B cell (primary cell): ENCODE measurements around the gene CFAP53. TPM values are rescaled to one million over a fixed set of nuclear protein-coding genes. Genes with fewer than 3 reads are reported as not detected.

Experiments
- ATAC-seq: fragments of 200-7000 bp; cut with Tn5 transposase; one replicate; pipeline ENCODE4 v1.10.0; 2021; ENCODE audit warnings: low read depth, mild to moderate bottlenecking, moderate number of reproducible peaks, moderate library complexity
- CTCF ChIA-PET: fragments of 350-600 bp; sonication (Branson Sonifier 250); formaldehyde crosslinking; loops from one replicate; lab custom pipeline; 2021; ENCODE audit warnings: antibody characterized with exemption, inconsistent platforms; lab: Charles Lee
- POLR2A ChIA-PET: fragments of 350-600 bp; sonication (Branson Sonifier 250); formaldehyde crosslinking; loops from one replicate; lab custom pipeline; 2021; ENCODE audit warnings: antibody characterized with exemption; lab: Charles Lee
- DNase-seq: peaks from one replicate; pipeline ENCODE4 v3.0.0; 2013
- H2AFZ ChIP-seq: 2 replicates; pipeline ENCODE4 v1.6.1; 2012; ENCODE audit warnings: mild to moderate bottlenecking, low read depth, low read length; ENCODE audit not compliant: insufficient read depth, poor library complexity, severe bottlenecking
- H3K27ac ChIP-seq, 2 donors: 1 replicate in 1 of 2; 2 replicates in 1 of 2; pipeline ENCODE4 v1.5.1; 2012 to 2013; ENCODE audit warnings: low read length in 2 of 2, mild to moderate bottlenecking in 2 of 2, moderate library complexity in 1 of 2
- H3K27me3 ChIP-seq, 4 experiments: fragments of 200-600 bp in 1 of 4; sonication (generic) in 1 of 4; replicated peaks in 1 of 4; 1 replicate in 2 of 4; 2 replicates in 2 of 4; pipeline versions ENCODE4 v1.6.1 to v1.7.0; 2013 to 2016; ENCODE audit warnings: low read length in 3 of 4, mild to moderate bottlenecking in 2 of 4, mixed read lengths in 1 of 4, moderate library complexity in 1 of 4; ENCODE audit not compliant: insufficient read depth in 4 of 4, control insufficient read depth in 3 of 4; ENCODE audit errors: control extremely low read depth in 1 of 4
- H3K36me3 ChIP-seq, 2 experiments: replicated peaks in 1 of 2; 1 replicate in 1 of 2; 2 replicates in 1 of 2; pipeline versions ENCODE4 v1.6.1 to v1.7.1; 2013; ENCODE audit warnings: low read length in 1 of 2; ENCODE audit not compliant: insufficient read depth in 2 of 2, control insufficient read depth in 1 of 2; ENCODE audit errors: control extremely low read depth in 1 of 2, extremely low read depth in 1 of 2
- H3K4me1 ChIP-seq, 2 donors: fragments of 200-600 bp in 1 of 2; sonication (generic) in 1 of 2; 1 replicate in 1 of 2; 2 replicates in 1 of 2; pipeline versions ENCODE4 v1.5.1 to v1.6.1; 2013 to 2017; ENCODE audit warnings: low read length in 2 of 2; ENCODE audit not compliant: control insufficient read depth in 2 of 2, insufficient read depth in 2 of 2
- H3K4me2 ChIP-seq: replicated peaks from 2 replicates; pipeline ENCODE3; 2012; ENCODE audit warnings: mild to moderate bottlenecking, low read depth, low read length; ENCODE audit not compliant: poor library complexity, severe bottlenecking
- H3K4me3 ChIP-seq, 5 experiments: fragments of 200-600 bp in 1 of 5; sonication (generic) in 1 of 5; 1 replicate in 3 of 5; 2 replicates in 2 of 5; pipeline versions ENCODE4 v1.5.1 to v1.7.0; 2011 to 2016; ENCODE audit warnings: low read length in 4 of 5, mild to moderate bottlenecking in 4 of 5, low read depth in 2 of 5, control low read depth in 1 of 5, moderate library complexity in 1 of 5; ENCODE audit not compliant: insufficient read depth in 1 of 5; ENCODE audit errors: control extremely low read depth in 1 of 5, extremely low read depth in 1 of 5
- H3K79me2 ChIP-seq: fragments of 200-600 bp; sonication (generic); one replicate; pipeline ENCODE4 v1.6.0; 2016; ENCODE audit warnings: low read length; ENCODE audit not compliant: control insufficient read depth, insufficient read depth
- H3K9ac ChIP-seq: fragments of 200-600 bp; sonication (generic); 2 replicates; pipeline ENCODE4 v1.6.1; 2017; ENCODE audit warnings: mild to moderate bottlenecking, low read length, moderate library complexity
- H3K9me3 ChIP-seq, 3 donors: one replicate each; pipeline versions ENCODE4 v1.6.1 to v1.7.1; 2013; ENCODE audit warnings: low read length in 2 of 3; ENCODE audit not compliant: control insufficient read depth in 2 of 3, insufficient read depth in 1 of 3; ENCODE audit errors: control extremely low read depth in 1 of 3
- H4K20me1 ChIP-seq: 2 replicates; pipeline ENCODE4 v1.6.0; 2012; ENCODE audit warnings: mild to moderate bottlenecking, low read length; ENCODE audit not compliant: insufficient read depth, control insufficient read depth, poor library complexity, severe bottlenecking
- H3K27ac Mint-ChIP-seq: one replicate; pipeline ENCODE4 v1.8.0; 2021; ENCODE audit warnings: mixed read lengths
- H3K27me3 Mint-ChIP-seq: one replicate; pipeline ENCODE4 v1.8.0; 2021; ENCODE audit warnings: mixed read lengths
- H3K4me1 Mint-ChIP-seq: one replicate; pipeline ENCODE4 v1.8.0; 2021; ENCODE audit warnings: mixed read lengths
- H3K4me3 Mint-ChIP-seq: one replicate; pipeline ENCODE4 v1.8.0; 2021; ENCODE audit warnings: mixed read lengths
- H3K9me3 Mint-ChIP-seq: one replicate; pipeline ENCODE4 v1.8.0; 2022; ENCODE audit warnings: mixed read lengths; ENCODE audit not compliant: insufficient read depth
- EZH2 ChIP-seq: IDR thresholded peaks from 2 replicates; pipeline ENCODE4 v1.6.1; 2012; ENCODE audit warnings: borderline replicate concordance, low read depth, mild to moderate bottlenecking, moderate library complexity, low read length; ENCODE audit not compliant: insufficient read depth, poor library complexity, severe bottlenecking
- WGBS: methylation state at CpG from one replicate; pipeline ENCODE4 v1.1.5; 2013; ENCODE audit warnings: missing lambda C conversion rate; ENCODE audit not compliant: insufficient coverage; 5-methylcytosine and 5-hydroxymethylcytosine counted together
- intact Hi-C: fragments of 100-400 bp; cut with micrococcal nuclease; formaldehyde crosslinking; loops from one replicate; pipeline ENCODE4 v1.10.0; 2022
- polyA plus RNA-seq: library from polyadenylated mRNA; depleted of rRNA; stranded (reverse); fragments of >200 nt; gene quantifications from 2 replicates; pipeline ENCODE4 v1.2.3, GENCODE V29; 2012
- total RNA-seq, 2 donors: library from RNA; stranded (reverse); fragments of 120-200 nt in 1 of 2; gene quantifications; 1 replicate in 1 of 2; 2 replicates in 1 of 2; pipeline versions ENCODE4 v1.2.3 to v1.2.4, GENCODE V29; 2013 to 2022
- TF ChIP-seq, protein P1 (sequence below): fragments of 200-600 bp; IDR thresholded peaks from one replicate; pipeline ENCODE4 v1.8.0; 2022; ENCODE audit warnings: antibody characterized with exemption, mild to moderate bottlenecking

CFAP53 gene
- total and polyA plus RNA-seq, 2 donors (not counting 1 experiment from before 2014, with no cell fraction given): 0.04 to 0.79 TPM

DNA sequence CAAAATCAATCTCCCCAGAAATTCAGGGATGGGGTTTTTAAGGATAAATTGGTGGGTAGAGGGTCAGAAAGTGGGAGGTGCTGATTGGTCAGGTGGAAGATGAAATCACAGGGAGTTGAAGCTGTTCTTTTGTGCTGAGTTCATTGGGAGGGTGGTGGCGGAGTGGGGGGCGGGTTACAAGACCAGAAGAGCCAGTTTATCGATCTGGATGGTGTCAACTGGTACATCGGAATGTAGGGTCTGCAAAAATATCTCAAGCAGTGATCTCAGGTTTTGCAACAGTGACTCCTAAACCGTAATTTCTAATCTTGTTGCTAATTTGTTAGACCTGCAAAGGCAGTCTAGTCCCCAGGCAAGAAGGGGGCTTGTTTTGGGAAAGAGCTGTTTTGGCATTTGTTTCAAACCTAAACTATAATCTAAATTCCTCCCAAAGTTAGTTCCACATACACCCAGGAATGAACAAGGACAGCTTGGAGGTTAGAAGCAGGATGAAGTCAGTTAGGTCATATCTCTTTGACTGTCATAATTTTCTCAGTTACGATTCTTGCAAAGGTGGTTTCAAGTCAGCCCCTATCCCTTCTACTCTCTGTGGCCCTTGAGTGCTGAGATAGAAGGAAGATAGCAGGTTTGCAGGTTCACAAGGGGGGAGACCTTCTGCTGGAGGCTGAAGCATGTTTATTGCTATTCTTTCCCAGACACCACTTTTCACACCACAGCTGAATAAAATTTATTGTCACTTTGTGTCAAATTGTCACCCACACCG lies 33.5 kb upstream of the CFAP53 start:
- no peak overlapping the region for H3K9ac ChIP-seq
- peaks cover 13 to 14% of the 10 kb centered on the region in 2 donors for H3K4me1 ChIP-seq
- H3K79me2 ChIP-seq: no peaks in the 10 kb centered on the region
- DNase-seq (no peak), ATAC-seq (no peak)
- intact Hi-C loops: loop anchor here (2.0 kb wide), 1 partner anchor 57 kb away; no protein-coding TSS in a partner anchor
- Mint-ChIP-seq H3K4me1 (peaks cover 13% of the 10 kb centered on the region), H3K4me3 (peak overlapping the region; percentile 16), H3K27ac (no peak overlapping the region), H3K27me3 (peaks cover 7% of the 10 kb centered on the region), H3K9me3 (no peaks in the 10 kb centered on the region)
- no peak overlapping the region for H3K27ac ChIP-seq
- 88% methylated on average over 5 of the region's 7 CpGs for WGBS
- no peak overlapping the region for H3K4me2 ChIP-seq
- no peaks in the 10 kb centered on the region for H4K20me1 ChIP-seq
- H3K27me3 ChIP-seq: peaks cover 0 to 8% (median 2%) of the 10 kb centered on the region in 4 experiments
- no peak overlapping the region for H2AFZ ChIP-seq
- POLR2A ChIA-PET: interaction anchor here (1.2 kb wide), 1 partner anchor 18 kb away, joined by 5 read pairs; the partner anchor contains the start of gene MBD1
- CTCF ChIA-PET: interaction anchor here (1.0 kb wide), 1 partner anchor 58 kb away, joined by 4 read pairs; no protein-coding TSS in a partner anchor
- H3K4me3 ChIP-seq: no peak overlapping the region
- no peaks in the 10 kb centered on the region for H3K36me3 ChIP-seq
- H3K9me3 ChIP-seq: peaks cover 0 to 6% (median 0%) of the 10 kb centered on the region in 3 donors
- no peak for TF ChIP-seq EZH2
- TF ChIP-seq, protein P1, sequence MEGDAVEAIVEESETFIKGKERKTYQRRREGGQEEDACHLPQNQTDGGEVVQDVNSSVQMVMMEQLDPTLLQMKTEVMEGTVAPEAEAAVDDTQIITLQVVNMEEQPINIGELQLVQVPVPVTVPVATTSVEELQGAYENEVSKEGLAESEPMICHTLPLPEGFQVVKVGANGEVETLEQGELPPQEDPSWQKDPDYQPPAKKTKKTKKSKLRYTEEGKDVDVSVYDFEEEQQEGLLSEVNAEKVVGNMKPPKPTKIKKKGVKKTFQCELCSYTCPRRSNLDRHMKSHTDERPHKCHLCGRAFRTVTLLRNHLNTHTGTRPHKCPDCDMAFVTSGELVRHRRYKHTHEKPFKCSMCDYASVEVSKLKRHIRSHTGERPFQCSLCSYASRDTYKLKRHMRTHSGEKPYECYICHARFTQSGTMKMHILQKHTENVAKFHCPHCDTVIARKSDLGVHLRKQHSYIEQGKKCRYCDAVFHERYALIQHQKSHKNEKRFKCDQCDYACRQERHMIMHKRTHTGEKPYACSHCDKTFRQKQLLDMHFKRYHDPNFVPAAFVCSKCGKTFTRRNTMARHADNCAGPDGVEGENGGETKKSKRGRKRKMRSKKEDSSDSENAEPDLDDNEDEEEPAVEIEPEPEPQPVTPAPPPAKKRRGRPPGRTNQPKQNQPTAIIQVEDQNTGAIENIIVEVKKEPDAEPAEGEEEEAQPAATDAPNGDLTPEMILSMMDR: no peak
